AG04450 (cell line): Measurements from ENCODE around the gene PLP1. TPM values are rescaled to one million over a fixed set of nuclear protein-coding genes. Genes with fewer than 3 reads are reported as not detected.

Experiments
- CTCF ChIA-PET: fragments of 300-600, 350-600 bp; formaldehyde crosslinking; extraction: SDS; loops from one replicate; lab custom pipeline; 2022; ENCODE audit warnings: antibody characterized with exemption, inconsistent platforms; lab: Charles Lee
- POLR2A ChIA-PET: fragments of 350-600 bp; formaldehyde crosslinking; extraction: SDS; loops from one replicate; lab custom pipeline; 2021; ENCODE audit warnings: antibody characterized with exemption, inconsistent platforms; lab: Yijun Ruan, JAX
- DNase-seq: peaks from one replicate; pipeline ENCODE4 v3.0.0-alpha.2; 2011; ENCODE audit warnings: low read depth, low spot score
- H3K27ac ChIP-seq: one replicate; pipeline ENCODE4 v1.5.1; 2012; ENCODE audit warnings: low read depth, low read length, control low read depth
- H3K27me3 ChIP-seq: one replicate; pipeline ENCODE4 v1.6.0; 2012; ENCODE audit warnings: low read length; ENCODE audit not compliant: control insufficient read depth, insufficient read depth
- H3K4me3 ChIP-seq: 2 replicates; pipeline ENCODE4 v1.5.1; 2011; ENCODE audit warnings: mild to moderate bottlenecking, low read depth, low read length, control low read depth
- H3K9me3 ChIP-seq: 2 replicates; pipeline ENCODE4 v1.5.1; 2012; ENCODE audit warnings: low read length; ENCODE audit not compliant: control insufficient read depth, insufficient read depth
- polyA plus RNA-seq: library from polyadenylated mRNA; depleted of rRNA; stranded (reverse); fragments of >200 nt; gene quantifications from 2 replicates; pipeline ENCODE4 v1.2.3, GENCODE V29; 2011
- TF ChIP-seq, protein P1 (sequence below): IDR thresholded peaks from 2 replicates; pipeline ENCODE4 v1.5.1; 2011; ENCODE audit warnings: low read depth, low read length, control low read depth, inconsistent platforms

PLP1 gene
- polyA plus RNA-seq, 1 experiment = 0.41 TPM

DNA sequence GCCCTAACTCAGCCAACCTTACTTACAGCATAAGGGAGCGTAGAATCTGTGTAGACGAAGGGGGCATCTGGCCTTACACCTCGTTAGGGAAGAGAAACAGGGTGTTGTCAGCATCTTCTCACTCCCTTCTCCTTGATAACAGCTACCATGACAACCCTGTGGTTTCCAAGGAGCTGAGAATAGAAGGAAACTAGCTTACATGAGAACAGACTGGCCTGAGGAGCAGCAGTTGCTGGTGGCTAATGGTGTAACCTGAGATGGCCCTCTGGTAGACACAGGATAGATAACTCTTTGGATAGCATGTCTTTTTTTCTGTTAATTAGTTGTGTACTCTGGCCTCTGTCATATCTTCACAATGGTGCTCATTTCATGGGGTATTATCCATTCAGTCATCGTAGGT is 14.6 kb downstream of the PLP1 start:
- no peak overlapping the region for H3K4me3 ChIP-seq
- ChIA-PET POLR2A (no interaction called here), CTCF (interaction anchor here (0.6 kb wide), 1 partner anchor 27 kb away, joined by 3 read pairs; no protein-coding TSS in a partner anchor)
- no peaks in the 10 kb centered on the region for H3K27me3 ChIP-seq
- TF ChIP-seq, protein P1, sequence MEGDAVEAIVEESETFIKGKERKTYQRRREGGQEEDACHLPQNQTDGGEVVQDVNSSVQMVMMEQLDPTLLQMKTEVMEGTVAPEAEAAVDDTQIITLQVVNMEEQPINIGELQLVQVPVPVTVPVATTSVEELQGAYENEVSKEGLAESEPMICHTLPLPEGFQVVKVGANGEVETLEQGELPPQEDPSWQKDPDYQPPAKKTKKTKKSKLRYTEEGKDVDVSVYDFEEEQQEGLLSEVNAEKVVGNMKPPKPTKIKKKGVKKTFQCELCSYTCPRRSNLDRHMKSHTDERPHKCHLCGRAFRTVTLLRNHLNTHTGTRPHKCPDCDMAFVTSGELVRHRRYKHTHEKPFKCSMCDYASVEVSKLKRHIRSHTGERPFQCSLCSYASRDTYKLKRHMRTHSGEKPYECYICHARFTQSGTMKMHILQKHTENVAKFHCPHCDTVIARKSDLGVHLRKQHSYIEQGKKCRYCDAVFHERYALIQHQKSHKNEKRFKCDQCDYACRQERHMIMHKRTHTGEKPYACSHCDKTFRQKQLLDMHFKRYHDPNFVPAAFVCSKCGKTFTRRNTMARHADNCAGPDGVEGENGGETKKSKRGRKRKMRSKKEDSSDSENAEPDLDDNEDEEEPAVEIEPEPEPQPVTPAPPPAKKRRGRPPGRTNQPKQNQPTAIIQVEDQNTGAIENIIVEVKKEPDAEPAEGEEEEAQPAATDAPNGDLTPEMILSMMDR = no peak
- no peaks in the 10 kb centered on the region for H3K9me3 ChIP-seq
- no peak for DNase-seq
- H3K27ac ChIP-seq = no peak overlapping the region

DNA sequence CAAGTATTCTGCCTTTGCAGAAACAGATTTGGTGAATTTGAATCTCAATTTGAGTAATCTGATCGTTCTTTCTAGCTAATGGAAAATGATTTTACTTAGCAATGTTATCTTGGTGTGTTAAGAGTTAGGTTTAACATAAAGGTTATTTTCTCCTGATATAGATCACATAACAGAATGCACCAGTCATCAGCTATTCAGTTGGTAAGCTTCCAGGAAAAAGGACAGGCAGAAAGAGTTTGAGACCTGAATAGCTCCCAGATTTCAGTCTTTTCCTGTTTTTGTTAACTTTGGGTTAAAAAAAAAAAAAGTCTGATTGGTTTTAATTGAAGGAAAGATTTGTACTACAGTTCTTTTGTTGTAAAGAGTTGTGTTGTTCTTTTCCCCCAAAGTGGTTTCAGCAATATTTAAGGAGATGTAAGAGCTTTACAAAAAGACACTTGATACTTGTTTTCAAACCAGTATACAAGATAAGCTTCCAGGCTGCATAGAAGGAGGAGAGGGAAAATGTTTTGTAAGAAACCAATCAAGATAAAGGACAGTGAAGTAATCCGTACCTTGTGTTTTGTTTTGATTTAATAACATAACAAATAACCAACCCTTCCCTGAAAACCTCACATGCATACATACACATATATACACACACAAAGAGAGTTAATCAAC is 15.3 kb downstream of the PLP1 start:
- POLR2A ChIA-PET = interaction anchor here (0.5 kb wide), 1 partner anchor 120 kb away, joined by 3 read pairs; no protein-coding TSS in a partner anchor
- no peak for DNase-seq
- CTCF ChIA-PET = interaction anchor here (1.7 kb wide), 1 partner anchor 81 kb away, joined by 3 read pairs; the partner anchor contains the start of gene TMEM31

DNA sequence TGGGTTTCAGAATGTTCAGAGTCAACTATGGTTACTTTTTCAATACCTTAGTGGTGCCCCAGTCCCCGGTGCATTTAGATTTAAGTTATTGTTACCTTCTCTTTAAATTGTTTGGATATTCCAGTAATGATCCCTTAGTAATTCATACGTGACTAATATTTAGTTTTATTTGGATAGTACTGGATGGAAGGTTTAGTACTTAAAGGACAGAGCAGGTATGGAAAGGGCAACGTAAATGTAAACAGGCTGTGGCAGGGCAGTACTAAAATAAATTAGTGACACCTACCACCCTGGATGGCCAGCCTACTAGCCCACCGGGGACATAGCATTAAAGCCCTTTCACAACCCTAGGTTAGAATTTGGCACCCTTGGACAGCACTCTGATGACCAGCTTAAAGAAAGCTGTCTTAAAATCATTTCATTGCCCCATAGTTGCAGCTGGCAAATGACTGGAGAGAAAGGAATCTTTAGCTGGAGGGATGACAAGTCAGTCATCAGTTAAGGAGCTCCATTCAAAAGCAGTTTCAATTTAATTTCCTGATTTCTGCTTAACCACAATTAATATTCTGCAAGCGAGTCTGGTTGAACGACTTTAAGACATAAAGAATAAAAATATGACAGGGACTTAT is 16.4 kb downstream of the PLP1 start:
- ChIA-PET POLR2A (interaction anchor here (0.6 kb wide), 1 partner anchor 62 kb away, joined by 3 read pairs; no protein-coding TSS in a partner anchor), CTCF (interaction anchor here (0.8 to 1.7 kb wide), 5 partner anchors 19 to 303 kb away, joined by 3 to 4 read pairs (median 3); partner anchors contain the start of gene TMEM31)
- Histone ChIP-seq H3K9me3 (no peaks in the 10 kb centered on the region), H3K27me3 (no peaks in the 10 kb centered on the region), H3K27ac (peak overlapping the region; percentile 80), H3K4me3 (peak overlapping the region; percentile 31)
- TF ChIP-seq, protein P1 = no peak
- peak; percentile 21 for DNase-seq

More for the DNA sequence above, 15.3 kb downstream of the PLP1 start:
- H3K27me3 ChIP-seq = no peaks in the 10 kb centered on the region
- H3K27ac ChIP-seq = no peak overlapping the region
- no peaks in the 10 kb centered on the region for H3K9me3 ChIP-seq
- H3K4me3 ChIP-seq = no peak overlapping the region
- TF ChIP-seq, protein P1 = no peak

DNA sequence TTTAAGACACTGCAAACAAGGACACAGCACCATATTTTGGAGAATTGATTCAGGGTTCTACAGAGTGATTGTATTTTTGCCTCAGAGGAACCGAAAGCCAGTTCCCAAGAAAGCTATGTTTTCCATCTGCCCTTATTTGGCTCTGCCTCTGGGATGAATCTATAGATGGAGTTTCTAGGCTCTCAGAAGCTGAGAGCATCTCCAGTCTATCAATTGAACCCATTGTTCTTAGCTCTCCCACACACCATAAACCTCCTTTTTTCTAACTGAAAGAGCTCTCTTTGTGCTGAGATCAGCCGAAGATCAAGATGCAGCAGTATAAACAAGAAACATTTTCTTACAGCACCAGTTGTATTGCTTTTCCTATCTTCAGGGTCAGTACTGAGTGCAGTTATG is 16.9 kb downstream of the PLP1 start:
- peak overlapping the region; percentile 80 for H3K27ac ChIP-seq
- no peaks in the 10 kb centered on the region for H3K27me3 ChIP-seq
- DNase-seq = no peak
- no peaks in the 10 kb centered on the region for H3K9me3 ChIP-seq
- ChIA-PET CTCF (interaction anchor here (0.8 to 1.7 kb wide), 5 partner anchors 20 to 304 kb away, joined by 3 to 4 read pairs (median 3); partner anchors contain the start of gene TMEM31), POLR2A (interaction anchor here (0.6 kb wide), 1 partner anchor 62 kb away, joined by 3 read pairs; no protein-coding TSS in a partner anchor)
- peak overlapping the region; percentile 31 for H3K4me3 ChIP-seq
- TF ChIP-seq, protein P1 = no peak
